Activated effector memory CD4-positive, alpha-beta T cell treated with Interleukin-2 at 50 U/mL for 16 hours (primary cell): Measurements from ENCODE around the gene INSR.

Source experiments
- DNase-seq: peaks from one replicate; pipeline ENCODE4 v3.0.0-alpha.2; 2020

The INSR gene

GRCh38 chr19:7132054-7132453 lies 162.2 kb downstream of the INSR start:
- DNase-seq: no peak

- DNase-seq: no peak
Observed at GRCh38 chr19:7130043-7130442, 164.2 kb downstream of the INSR start.

GRCh38 chr19:7126132-7126531 lies 168.1 kb downstream of the INSR start:
- no peak for DNase-seq

- no peak for DNase-seq
Observed at GRCh38 chr19:7125221-7125620, 169.0 kb downstream of the INSR start.

- no peak for DNase-seq
Observed at GRCh38 chr19:7124782-7125181, 169.4 kb downstream of the INSR start.

- DNase-seq: no peak
Observed at GRCh38 chr19:7122701-7123100, 171.5 kb downstream of the INSR start.

- no peak for DNase-seq
Observed at GRCh38 chr19:7120499-7120898, 173.7 kb downstream of the INSR start.

GRCh38 chr19:7119582-7119981 lies 174.6 kb downstream of the INSR start:
- DNase-seq: no peak

- no peak for DNase-seq
Observed at GRCh38 chr19:7117248-7117647, 177.0 kb downstream of the INSR start.

- no peak for DNase-seq
Observed at GRCh38 chr19:7115721-7116120, 178.5 kb downstream of the INSR start.

GRCh38 chr19:7113233-7113632 lies 181.0 kb downstream of the INSR start:
- DNase-seq: no peak

GRCh38 chr19:7112675-7113074 lies 181.5 kb downstream of the INSR start:
- DNase-seq: no peak

GRCh38 chr19:7109678-7110289 lies 184.4 kb downstream of the INSR start:
- DNase-seq: no peak

- no peak for DNase-seq
Observed at GRCh38 chr19:7106711-7107657, 187.2 kb downstream of the INSR start.

- DNase-seq: no peak
Observed at GRCh38 chr19:7104747-7105447, 189.3 kb downstream of the INSR start.

GRCh38 chr19:7101498-7102253 lies 192.5 kb downstream of the INSR start:
- no peak for DNase-seq

GRCh38 chr19:7099597-7099921 lies 194.7 kb downstream of the INSR start:
- DNase-seq: no peak

- peak; percentile 85 for DNase-seq
Observed at GRCh38 chr19:7098701-7099596, 195.3 kb downstream of the INSR start.

GRCh38 chr19:7098096-7098495 lies 196.1 kb downstream of the INSR start:
- DNase-seq: no peak

GRCh38 chr19:7088999-7089398 lies 205.2 kb downstream of the INSR start:
- no peak for DNase-seq

- DNase-seq: no peak
Observed at GRCh38 chr19:7083076-7083956, 210.9 kb downstream of the INSR start.
